Peyer's patch (tissue), 4 donors: Measurements from ENCODE around the gene MUC3A.

Source experiments
- POLR2A ChIP-seq, 2 donors: fragments of 450-650 bp; IDR thresholded peaks; one replicate each; pipeline ENCODE4 v1.5.1; 2017; ENCODE audit warnings: antibody characterized with exemption in 2 of 2, mild to moderate bottlenecking in 2 of 2, moderate library complexity in 2 of 2
- TF ChIP-seq, protein P1 (sequence below), 6 experiments: fragments of 450-650 bp in 4 of 6; fragments of 200-600 bp in 2 of 6; sonication (generic) in 1 of 6; IDR thresholded peaks; one replicate each; pipeline ENCODE4 v1.5.1; 2017 to 2019; ENCODE audit warnings: antibody characterized with exemption in 6 of 6, mild to moderate bottlenecking in 3 of 6, moderate library complexity in 1 of 6

DNA sequence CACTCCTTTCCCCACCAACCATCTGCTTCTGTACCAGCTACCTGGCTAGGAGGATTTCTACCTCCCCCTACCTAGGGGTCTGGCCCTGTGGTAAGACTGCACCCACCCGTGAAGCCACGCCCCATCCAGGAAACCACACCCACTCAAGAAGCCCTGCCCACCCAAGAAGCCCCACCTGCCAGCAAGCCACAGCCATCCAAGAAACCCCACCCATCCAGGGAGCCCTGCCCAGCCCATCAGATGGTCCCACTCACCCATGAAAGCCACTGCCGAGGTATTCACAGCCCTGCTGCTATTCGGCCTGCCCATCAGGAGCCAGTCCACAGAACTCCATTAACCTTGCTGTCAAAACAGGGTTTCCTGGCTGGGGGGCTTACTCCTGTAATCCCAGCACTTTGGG, 15.6 kb upstream of the MUC3A start:
- TF ChIP-seq, protein P1, sequence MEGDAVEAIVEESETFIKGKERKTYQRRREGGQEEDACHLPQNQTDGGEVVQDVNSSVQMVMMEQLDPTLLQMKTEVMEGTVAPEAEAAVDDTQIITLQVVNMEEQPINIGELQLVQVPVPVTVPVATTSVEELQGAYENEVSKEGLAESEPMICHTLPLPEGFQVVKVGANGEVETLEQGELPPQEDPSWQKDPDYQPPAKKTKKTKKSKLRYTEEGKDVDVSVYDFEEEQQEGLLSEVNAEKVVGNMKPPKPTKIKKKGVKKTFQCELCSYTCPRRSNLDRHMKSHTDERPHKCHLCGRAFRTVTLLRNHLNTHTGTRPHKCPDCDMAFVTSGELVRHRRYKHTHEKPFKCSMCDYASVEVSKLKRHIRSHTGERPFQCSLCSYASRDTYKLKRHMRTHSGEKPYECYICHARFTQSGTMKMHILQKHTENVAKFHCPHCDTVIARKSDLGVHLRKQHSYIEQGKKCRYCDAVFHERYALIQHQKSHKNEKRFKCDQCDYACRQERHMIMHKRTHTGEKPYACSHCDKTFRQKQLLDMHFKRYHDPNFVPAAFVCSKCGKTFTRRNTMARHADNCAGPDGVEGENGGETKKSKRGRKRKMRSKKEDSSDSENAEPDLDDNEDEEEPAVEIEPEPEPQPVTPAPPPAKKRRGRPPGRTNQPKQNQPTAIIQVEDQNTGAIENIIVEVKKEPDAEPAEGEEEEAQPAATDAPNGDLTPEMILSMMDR (IDR thresholded peaks at IDR 0.05) = no peak
- TF ChIP-seq POLR2A (IDR thresholded peaks at IDR 0.05) = no peak
